HepG2 (cell line): Measurements from ENCODE around the gene RAD51. TPM values are rescaled to one million over a fixed set of nuclear protein-coding genes. Genes with fewer than 3 reads are reported as not detected.
A peak's percentile ranks its signal among the peaks of the same experiment; 100 is the strongest.

ENCODE experiments used
- EEA1 ChIP-seq: sonication (generic); formaldehyde crosslinking; IDR thresholded peaks from 2 replicates; pipeline ENCODE4 v1.5.1; 2020; ENCODE audit warnings: mild to moderate bottlenecking, missing genetic modification reagents, borderline replicate concordance
- HNF4A ChIP-seq: sonication (generic); formaldehyde crosslinking; IDR thresholded peaks from 2 replicates; pipeline ENCODE4 v1.4.0; 2020; ENCODE audit warnings: missing genetic modification reagents
- JUNB ChIP-seq: sonication (generic); formaldehyde crosslinking; IDR thresholded peaks from 2 replicates; pipeline ENCODE4 v1.8.0; 2022; ENCODE audit warnings: missing genetic modification reagents, mild to moderate bottlenecking, borderline replicate concordance
- PAX8 ChIP-seq: sonication (generic); formaldehyde crosslinking; IDR thresholded peaks from 2 replicates; pipeline ENCODE4 v1.8.0; 2022; ENCODE audit warnings: mild to moderate bottlenecking, missing genetic modification reagents, borderline replicate concordance
- SNAI1 ChIP-seq: sonication (generic); formaldehyde crosslinking; IDR thresholded peaks from 2 replicates; pipeline ENCODE4 v1.5.0; 2020; ENCODE audit warnings: mild to moderate bottlenecking, missing genetic modification reagents, borderline replicate concordance
- ZBTB42 ChIP-seq: sonication (generic); formaldehyde crosslinking; IDR thresholded peaks from 2 replicates; pipeline ENCODE4 v1.5.0; 2020; ENCODE audit warnings: mild to moderate bottlenecking, missing genetic modification reagents
- ZHX1 ChIP-seq: sonication (generic); formaldehyde crosslinking; IDR thresholded peaks from 2 replicates; pipeline ENCODE4 v1.8.1; 2022; ENCODE audit warnings: low read depth, mild to moderate bottlenecking, missing genetic modification reagents
- ZMYM2 ChIP-seq: sonication (generic); formaldehyde crosslinking; IDR thresholded peaks from 2 replicates; pipeline ENCODE4 v1.8.0; 2022; ENCODE audit warnings: mild to moderate bottlenecking, missing genetic modification reagents
- ZNF264 ChIP-seq: sonication (generic); formaldehyde crosslinking; IDR thresholded peaks from 2 replicates; pipeline ENCODE4 v1.4.0; 2020; ENCODE audit warnings: missing genetic modification reagents
- ZNF558 ChIP-seq: sonication (generic); formaldehyde crosslinking; IDR thresholded peaks from 2 replicates; pipeline ENCODE4 v1.9.0; 2022; ENCODE audit warnings: mild to moderate bottlenecking, missing genetic modification reagents, borderline replicate concordance
- ZNF674 ChIP-seq: sonication (generic); formaldehyde crosslinking; IDR thresholded peaks from 2 replicates; pipeline ENCODE4 v1.5.0; 2020; ENCODE audit warnings: low read depth, mild to moderate bottlenecking, missing genetic modification reagents
- polyA plus RNA-seq, 8 experiments: library from polyadenylated mRNA; depleted of rRNA in 3 of 8; stranded (reverse) in 7 of 8; unstranded in 1 of 8; fragments of >200 nt; fragmentation: Illumina TruSeq in 4 of 8; extraction: Trizol in 4 of 8; gene quantifications; 2 replicates each; pipeline versions ENCODE4 v1.2.1 to v1.2.3, GENCODE V29; 2011 to 2016; ENCODE audit warnings: low read depth in 4 of 8, missing spikeins in 1 of 8, mixed read lengths in 1 of 8; ENCODE audit not compliant: insufficient read depth in 1 of 8
- total RNA-seq, 5 experiments: library from RNA; depleted of rRNA; stranded (reverse); fragments of >200 nt; fragmentation: Illumina TruSeq; extraction: Trizol; gene quantifications; 2 replicates each; pipeline ENCODE4 v1.2.3, GENCODE V29; 2016; ENCODE audit warnings: low read depth in 1 of 5
- TF ChIP-seq, protein P1 (sequence below): sonication (generic); formaldehyde crosslinking; IDR thresholded peaks from 2 replicates; pipeline ENCODE4 v1.4.0; 2020; ENCODE audit warnings: missing genetic modification reagents, borderline replicate concordance
- TF ChIP-seq, protein P2 (sequence below): sonication (generic); formaldehyde crosslinking; IDR thresholded peaks from 2 replicates; pipeline ENCODE4 v1.5.0; 2020; ENCODE audit warnings: missing genetic modification reagents, mild to moderate bottlenecking, borderline replicate concordance
- TF ChIP-seq, protein P3 (sequence below): sonication (generic); formaldehyde crosslinking; IDR thresholded peaks from 2 replicates; pipeline ENCODE4 v1.4.0; 2020; ENCODE audit warnings: missing genetic modification reagents
- TF ChIP-seq, protein P4 (sequence below): sonication (generic); formaldehyde crosslinking; IDR thresholded peaks from 2 replicates; pipeline ENCODE4 v1.5.1; 2020; ENCODE audit warnings: missing genetic modification reagents, mild to moderate bottlenecking, borderline replicate concordance

RAD51 gene
- total and polyA plus RNA-seq, 2 of the 13 experiments (the other 11 are each of a cell fraction or from before 2014, with no cell fraction given) = 8.5 to 12.8 TPM

DNA sequence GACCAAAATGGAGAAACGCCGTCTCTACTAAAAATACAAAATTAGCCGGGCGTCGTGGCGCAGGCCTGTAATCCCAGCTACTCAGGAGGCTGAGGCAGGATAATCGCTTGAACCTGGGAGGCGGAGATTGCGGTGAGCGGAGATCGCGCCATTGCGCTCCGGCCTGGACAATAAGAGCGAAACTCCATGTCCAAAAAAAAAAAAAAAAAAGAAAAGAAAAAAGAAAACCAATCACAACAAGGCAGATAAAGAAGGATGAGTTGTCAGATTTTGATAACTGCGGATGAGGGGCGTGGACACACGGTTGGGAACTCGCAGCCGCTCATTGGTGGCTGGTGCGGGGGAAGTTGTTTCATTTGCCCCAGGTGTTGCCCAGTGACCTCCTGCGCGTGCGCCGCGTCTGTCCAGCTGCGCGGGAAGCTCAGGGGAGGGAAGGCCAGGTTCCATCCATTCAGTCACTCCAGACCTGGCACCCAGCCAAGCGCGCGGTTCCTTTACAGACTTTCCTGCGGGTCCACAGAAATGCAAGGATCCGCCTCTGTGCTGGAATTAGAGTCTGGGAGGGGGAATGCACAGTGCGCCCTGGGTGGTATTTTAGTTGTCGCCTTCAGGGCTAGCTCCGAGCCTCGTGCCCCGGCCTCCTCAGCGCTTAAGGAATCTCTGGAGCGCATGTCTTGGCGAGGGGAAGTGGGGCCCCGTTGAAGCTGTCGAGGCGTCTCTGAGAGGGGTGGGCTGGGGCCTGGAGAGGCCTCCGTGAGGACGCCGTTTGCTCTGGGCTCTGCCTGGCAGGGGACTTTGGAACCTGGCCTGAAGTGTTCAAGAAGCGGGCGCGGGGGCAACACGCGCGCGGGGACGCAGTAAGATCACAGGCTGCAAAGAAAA is 68.2 kb downstream of the RAD51 start (continued):
- peak; percentile 33 for TF ChIP-seq ZHX1
- peak; percentile 78; the same call in 1 of the 2 replicates for TF ChIP-seq ZBTB42 (CRISPR knock-in tag)
- TF ChIP-seq EEA1 (CRISPR knock-in tag) = no peak
- TF ChIP-seq, protein P1, sequence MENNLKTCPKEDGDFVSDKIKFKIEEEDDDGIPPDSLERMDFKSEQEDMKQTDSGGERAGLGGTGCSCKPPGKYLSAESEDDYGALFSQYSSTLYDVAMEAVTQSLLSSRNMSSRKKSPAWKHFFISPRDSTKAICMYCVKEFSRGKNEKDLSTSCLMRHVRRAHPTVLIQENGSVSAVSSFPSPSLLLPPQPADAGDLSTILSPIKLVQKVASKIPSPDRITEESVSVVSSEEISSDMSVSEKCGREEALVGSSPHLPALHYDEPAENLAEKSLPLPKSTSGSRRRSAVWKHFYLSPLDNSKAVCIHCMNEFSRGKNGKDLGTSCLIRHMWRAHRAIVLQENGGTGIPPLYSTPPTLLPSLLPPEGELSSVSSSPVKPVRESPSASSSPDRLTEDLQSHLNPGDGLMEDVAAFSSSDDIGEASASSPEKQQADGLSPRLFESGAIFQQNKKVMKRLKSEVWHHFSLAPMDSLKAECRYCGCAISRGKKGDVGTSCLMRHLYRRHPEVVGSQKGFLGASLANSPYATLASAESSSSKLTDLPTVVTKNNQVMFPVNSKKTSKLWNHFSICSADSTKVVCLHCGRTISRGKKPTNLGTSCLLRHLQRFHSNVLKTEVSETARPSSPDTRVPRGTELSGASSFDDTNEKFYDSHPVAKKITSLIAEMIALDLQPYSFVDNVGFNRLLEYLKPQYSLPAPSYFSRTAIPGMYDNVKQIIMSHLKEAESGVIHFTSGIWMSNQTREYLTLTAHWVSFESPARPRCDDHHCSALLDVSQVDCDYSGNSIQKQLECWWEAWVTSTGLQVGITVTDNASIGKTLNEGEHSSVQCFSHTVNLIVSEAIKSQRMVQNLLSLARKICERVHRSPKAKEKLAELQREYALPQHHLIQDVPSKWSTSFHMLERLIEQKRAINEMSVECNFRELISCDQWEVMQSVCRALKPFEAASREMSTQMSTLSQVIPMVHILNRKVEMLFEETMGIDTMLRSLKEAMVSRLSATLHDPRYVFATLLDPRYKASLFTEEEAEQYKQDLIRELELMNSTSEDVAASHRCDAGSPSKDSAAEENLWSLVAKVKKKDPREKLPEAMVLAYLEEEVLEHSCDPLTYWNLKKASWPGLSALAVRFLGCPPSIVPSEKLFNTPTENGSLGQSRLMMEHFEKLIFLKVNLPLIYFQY (CRISPR knock-in tag) = no peak; the same call in 1 of the 2 replicates
- TF ChIP-seq ZNF558 (CRISPR knock-in tag) = peak; percentile 4; the same call in 1 of the 2 replicates
- TF ChIP-seq SNAI1 (CRISPR knock-in tag) = peak; percentile 63; the same call in 1 of the 2 replicates
- peak; percentile 73; the same call in 1 of the 2 replicates for TF ChIP-seq JUNB
- TF ChIP-seq ZNF264 = no peak
- TF ChIP-seq HNF4A (CRISPR knock-in tag) = peak; percentile 74
- TF ChIP-seq, protein P2, sequence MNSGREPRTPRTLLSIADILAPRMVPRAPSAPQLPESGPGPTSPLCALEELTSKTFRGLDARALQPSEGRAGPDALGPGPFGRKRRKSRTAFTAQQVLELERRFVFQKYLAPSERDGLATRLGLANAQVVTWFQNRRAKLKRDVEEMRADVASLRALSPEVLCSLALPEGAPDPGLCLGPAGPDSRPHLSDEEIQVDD (CRISPR knock-in tag) = no peak; the same call in 1 of the 2 replicates
- no peak for TF ChIP-seq PAX8 (CRISPR knock-in tag)
- TF ChIP-seq, protein P3, sequence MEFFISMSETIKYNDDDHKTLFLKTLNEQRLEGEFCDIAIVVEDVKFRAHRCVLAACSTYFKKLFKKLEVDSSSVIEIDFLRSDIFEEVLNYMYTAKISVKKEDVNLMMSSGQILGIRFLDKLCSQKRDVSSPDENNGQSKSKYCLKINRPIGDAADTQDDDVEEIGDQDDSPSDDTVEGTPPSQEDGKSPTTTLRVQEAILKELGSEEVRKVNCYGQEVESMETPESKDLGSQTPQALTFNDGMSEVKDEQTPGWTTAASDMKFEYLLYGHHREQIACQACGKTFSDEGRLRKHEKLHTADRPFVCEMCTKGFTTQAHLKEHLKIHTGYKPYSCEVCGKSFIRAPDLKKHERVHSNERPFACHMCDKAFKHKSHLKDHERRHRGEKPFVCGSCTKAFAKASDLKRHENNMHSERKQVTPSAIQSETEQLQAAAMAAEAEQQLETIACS (CRISPR knock-in tag) = 0 out of 2 replicates have a peak, but pooled peaks have one; percentile 20
- no peak for TF ChIP-seq ZNF674 (CRISPR knock-in tag)
- TF ChIP-seq ZMYM2 (CRISPR knock-in tag) = peak; percentile 77; the same call in 1 of the 2 replicates
- TF ChIP-seq, protein P4, sequence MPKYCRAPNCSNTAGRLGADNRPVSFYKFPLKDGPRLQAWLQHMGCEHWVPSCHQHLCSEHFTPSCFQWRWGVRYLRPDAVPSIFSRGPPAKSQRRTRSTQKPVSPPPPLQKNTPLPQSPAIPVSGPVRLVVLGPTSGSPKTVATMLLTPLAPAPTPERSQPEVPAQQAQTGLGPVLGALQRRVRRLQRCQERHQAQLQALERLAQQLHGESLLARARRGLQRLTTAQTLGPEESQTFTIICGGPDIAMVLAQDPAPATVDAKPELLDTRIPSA (CRISPR knock-in tag) = no peak
